Suprapubic skin (tissue), 4 donors: ENCODE measurements around the gene DNAH12. TPM values are rescaled to one million over a fixed set of nuclear protein-coding genes. Genes with fewer than 3 reads are reported as not detected.

Experiments used
- DNase-seq, 2 donors: peaks; one replicate each; pipeline ENCODE4 v3.0.0-alpha.2; 2019; ENCODE audit warnings: low spot score in 2 of 2
- H3K27ac ChIP-seq: fragments of 200-600 bp; sonication (generic); one replicate; pipeline ENCODE4 v1.5.1; 2019
- H3K27me3 ChIP-seq: fragments of 200-600 bp; sonication (generic); one replicate; pipeline ENCODE4 v1.5.1; 2019
- H3K36me3 ChIP-seq: fragments of 200-600 bp; sonication (generic); one replicate; pipeline ENCODE4 v1.5.1; 2019
- H3K4me1 ChIP-seq: fragments of 200-600 bp; sonication (generic); one replicate; pipeline ENCODE4 v1.5.1; 2019
- H3K4me3 ChIP-seq: fragments of 200-600 bp; sonication (generic); one replicate; pipeline ENCODE4 v1.5.1; 2019; ENCODE audit warnings: mild to moderate bottlenecking
- H3K9me3 ChIP-seq: fragments of 200-600 bp; sonication (generic); one replicate; pipeline ENCODE4 v1.5.1; 2019
- CTCF ChIP-seq, 2 donors: fragments of 200-600 bp in 1 of 2; fragments of 450-650 bp in 1 of 2; sonication (generic) in 1 of 2; IDR thresholded peaks; one replicate each; pipeline ENCODE4 v1.5.1; 2016 to 2019; ENCODE audit warnings: antibody characterized with exemption in 2 of 2, mild to moderate bottlenecking in 1 of 2, moderate library complexity in 1 of 2
- EP300 ChIP-seq: sonication (generic); formaldehyde crosslinking; IDR thresholded peaks from one replicate; pipeline ENCODE4 v1.6.1; 2017; ENCODE audit warnings: antibody characterized with exemption
- POLR2A ChIP-seq, 2 donors: fragments of 450-650 bp; IDR thresholded peaks; one replicate each; pipeline ENCODE4 v1.6.1; 2017; ENCODE audit warnings: antibody characterized with exemption in 2 of 2, mild to moderate bottlenecking in 2 of 2, moderate library complexity in 2 of 2
- POLR2AphosphoS5 ChIP-seq, 3 donors: sonication (generic); formaldehyde crosslinking; IDR thresholded peaks; one replicate each; pipeline ENCODE4 v1.6.1; 2017; ENCODE audit warnings: antibody characterized with exemption in 3 of 3
- WGBS: methylation state at CpG from one replicate; pipeline ENCODE4 v1.1.5; 2018; 5-methylcytosine and 5-hydroxymethylcytosine counted together
- total RNA-seq, 4 donors: library from RNA; depleted of rRNA; stranded (reverse); fragments of >200 nt; gene quantifications; one replicate each; pipeline ENCODE4 v1.1.0, GENCODE V29; 2016

Gene DNAH12
- total RNA-seq, 4 donors from 2014 or later = 0.73 TPM; not detected in 3

DNA sequence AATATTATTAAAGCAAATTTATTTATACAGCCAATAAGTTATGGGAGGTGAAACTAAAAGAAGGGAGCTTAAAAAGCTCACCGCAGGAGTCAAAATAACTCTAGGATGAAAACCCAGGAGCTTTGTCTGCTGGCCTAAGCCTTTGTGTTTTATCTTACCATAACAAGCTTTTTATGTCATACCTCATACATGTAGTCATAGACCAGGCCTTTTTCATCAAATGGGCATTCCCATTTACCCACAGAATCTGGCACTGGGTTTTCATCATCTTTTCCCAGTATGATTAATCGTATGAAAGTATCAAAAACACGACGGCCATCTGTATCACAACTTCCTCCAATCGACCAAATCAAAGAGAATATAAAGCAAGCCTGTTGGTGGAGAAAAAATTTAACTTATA is 122.8 kb downstream of the DNAH12 start:
- no peaks in the 10 kb centered on the region for H3K9me3 ChIP-seq
- WGBS = 85% methylated on average over 5 of the region's 5 CpGs
- DNase-seq = no peak
- no peak for TF ChIP-seq EP300
- TF ChIP-seq CTCF (IDR thresholded peaks at IDR 0.05) = no peak
- TF ChIP-seq POLR2AphosphoS5 (IDR thresholded peaks at IDR 0.05) = no peak
- TF ChIP-seq POLR2A (IDR thresholded peaks at IDR 0.05) = no peak
- no peak overlapping the region for H3K27ac ChIP-seq
- no peaks in the 10 kb centered on the region for H3K27me3 ChIP-seq
- no peak overlapping the region for H3K4me3 ChIP-seq
- H3K4me1 ChIP-seq = no peaks in the 10 kb centered on the region
- no peaks in the 10 kb centered on the region for H3K36me3 ChIP-seq

DNA sequence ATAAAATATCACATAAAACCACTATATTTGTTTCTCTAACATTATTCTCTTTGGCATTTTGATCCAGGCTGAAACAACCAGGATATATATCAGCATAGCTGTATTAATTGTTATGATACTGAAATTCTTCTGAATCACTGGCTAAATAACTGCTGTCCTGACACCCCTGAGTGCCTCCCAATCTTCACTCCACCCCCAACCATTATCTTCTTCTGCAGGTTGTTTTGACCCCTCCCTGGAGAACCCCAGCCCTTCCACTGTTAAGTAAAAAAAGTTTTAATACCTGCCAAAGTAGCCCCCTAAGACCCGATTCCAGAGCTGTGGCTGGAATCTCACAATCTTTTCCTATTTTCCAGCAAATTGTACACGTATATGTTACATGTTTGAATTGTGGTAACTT is 124.1 kb downstream of the DNAH12 start:
- no peaks in the 10 kb centered on the region for H3K36me3 ChIP-seq
- no peak for DNase-seq
- no peaks in the 10 kb centered on the region for H3K27me3 ChIP-seq
- H3K27ac ChIP-seq = no peak overlapping the region
- no peak overlapping the region for H3K4me3 ChIP-seq
- TF ChIP-seq CTCF (IDR thresholded peaks at IDR 0.05) (no peak), POLR2A (IDR thresholded peaks at IDR 0.05) (no peak), EP300 (no peak), POLR2AphosphoS5 (IDR thresholded peaks at IDR 0.05) (no peak)
- WGBS = 78% methylated on average over 2 of the region's 2 CpGs
- H3K4me1 ChIP-seq = no peaks in the 10 kb centered on the region
- no peaks in the 10 kb centered on the region for H3K9me3 ChIP-seq

DNA sequence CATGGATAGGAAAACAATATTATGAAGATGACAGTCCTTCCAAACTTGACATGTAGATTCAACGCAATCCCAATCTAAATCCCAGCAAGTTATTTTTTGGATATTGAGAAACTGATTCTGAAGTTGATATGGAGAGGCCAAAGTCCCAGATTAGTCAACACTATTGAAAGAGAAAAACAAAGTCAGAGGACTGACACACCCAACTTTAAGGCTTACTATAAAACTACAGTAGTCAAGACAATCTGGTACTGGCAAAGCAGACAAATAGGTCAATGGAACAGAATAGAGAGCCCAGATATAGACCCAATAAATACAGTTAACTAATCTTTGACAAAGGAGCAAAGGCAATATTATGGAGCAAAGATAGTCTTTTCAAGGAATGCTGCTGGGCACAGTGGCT is 132.4 kb downstream of the DNAH12 start:
- Histone ChIP-seq H3K4me1 (no peaks in the 10 kb centered on the region), H3K27ac (no peak overlapping the region), H3K36me3 (no peaks in the 10 kb centered on the region), H3K27me3 (no peaks in the 10 kb centered on the region), H3K4me3 (no peak overlapping the region), H3K9me3 (no peaks in the 10 kb centered on the region)
- no peak for DNase-seq
- no peak for TF ChIP-seq POLR2AphosphoS5 (IDR thresholded peaks at IDR 0.05)
- TF ChIP-seq EP300 = no peak
- TF ChIP-seq POLR2A (IDR thresholded peaks at IDR 0.05) = no peak
- TF ChIP-seq CTCF (IDR thresholded peaks at IDR 0.05) = no peak
- 94% methylated on average over 1 of the region's 1 CpG for WGBS

DNA sequence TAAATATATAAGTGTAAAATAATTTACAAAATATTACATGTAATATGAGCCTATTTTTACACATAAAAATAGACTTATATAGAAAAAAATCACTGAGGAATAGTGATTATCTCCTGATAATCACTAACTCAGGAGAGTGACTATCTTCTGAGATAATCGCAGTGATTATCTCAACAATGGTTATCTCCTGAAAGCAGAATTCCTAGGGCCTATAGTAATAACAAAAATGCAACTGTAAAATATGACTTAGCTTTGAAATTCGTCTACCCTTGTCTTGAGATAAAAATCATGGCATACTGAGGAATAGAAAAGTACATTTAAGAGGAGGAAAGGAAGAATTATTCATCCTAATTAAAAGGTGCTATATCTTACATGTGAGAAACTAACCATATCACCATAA is 134.7 kb downstream of the DNAH12 start:
- no peak overlapping the region for H3K27ac ChIP-seq
- H3K36me3 ChIP-seq = no peaks in the 10 kb centered on the region
- no peaks in the 10 kb centered on the region for H3K27me3 ChIP-seq
- no peaks in the 10 kb centered on the region for H3K9me3 ChIP-seq
- TF ChIP-seq CTCF (IDR thresholded peaks at IDR 0.05) (no peak), POLR2A (IDR thresholded peaks at IDR 0.05) (no peak), POLR2AphosphoS5 (IDR thresholded peaks at IDR 0.05) (no peak), EP300 (no peak)
- H3K4me1 ChIP-seq = no peaks in the 10 kb centered on the region
- no peak for DNase-seq
- 74% methylated on average over 2 of the region's 2 CpGs for WGBS
- no peak overlapping the region for H3K4me3 ChIP-seq

GRCh38 chr3:57402675-57403074 is 141.5 kb downstream of the DNAH12 start:
- no peaks in the 10 kb centered on the region for H3K36me3 ChIP-seq
- H3K27ac ChIP-seq = no peak overlapping the region
- no peak for DNase-seq
- 80% methylated on average over 5 of the region's 5 CpGs for WGBS
- H3K27me3 ChIP-seq = no peaks in the 10 kb centered on the region
- H3K4me1 ChIP-seq = no peaks in the 10 kb centered on the region
- no peak overlapping the region for H3K4me3 ChIP-seq
- H3K9me3 ChIP-seq = no peaks in the 10 kb centered on the region
- TF ChIP-seq POLR2A (IDR thresholded peaks at IDR 0.05) = no peak
- no peak for TF ChIP-seq POLR2AphosphoS5 (IDR thresholded peaks at IDR 0.05)
- no peak for TF ChIP-seq CTCF (IDR thresholded peaks at IDR 0.05)
- no peak for TF ChIP-seq EP300
